Hematopoietic multipotent progenitor cell treated with erythropoietin and hydrocortisone succinate and interleukin-3 and kit ligand, for 8 days (in vitro differentiated cells): ENCODE results near the gene KRT33B.

Experiments
- DNase-seq: peaks from one replicate; pipeline ENCODE4 v3.0.0-alpha.2; 2015

Gene KRT33B

DNA sequence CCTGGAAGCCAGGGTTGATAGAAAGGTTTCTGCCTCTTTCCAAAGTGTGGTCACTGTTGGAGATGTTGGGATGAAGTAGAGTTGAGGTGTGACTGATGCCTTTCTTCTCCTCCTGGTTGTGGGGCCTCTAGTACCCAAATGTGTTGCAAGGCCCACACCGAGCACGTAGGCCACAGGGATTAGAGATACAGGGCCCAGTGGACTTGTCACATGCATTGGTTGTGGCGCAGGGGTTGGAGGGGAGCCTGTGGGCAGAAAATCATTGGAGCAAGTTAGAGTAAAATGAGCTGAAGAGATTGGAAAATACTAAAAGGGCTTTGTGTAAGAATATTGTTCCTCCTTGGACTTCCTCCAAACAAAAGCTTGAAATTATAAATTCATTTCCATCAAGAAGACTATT is 23.6 kb downstream of the KRT33B start:
- DNase-seq: no peak

DNA sequence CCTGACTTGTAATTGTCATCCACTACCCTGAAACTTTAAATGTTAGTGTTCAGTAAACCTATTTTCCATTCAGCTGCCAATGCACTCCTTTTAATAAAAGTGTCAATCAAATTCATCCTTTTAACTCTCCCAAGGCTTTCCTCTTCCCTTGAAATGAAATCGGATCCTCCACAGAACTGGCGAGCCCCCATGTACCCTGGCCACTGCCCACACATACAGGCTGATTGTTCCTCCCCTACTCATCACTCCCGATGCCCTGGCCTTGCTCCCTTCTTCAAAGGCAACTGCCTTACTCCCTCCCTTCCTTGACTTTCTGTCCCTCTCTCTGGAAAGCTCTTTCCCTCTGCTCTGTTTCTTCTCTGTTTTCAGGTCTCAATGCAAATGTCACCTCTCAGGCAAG is 26.6 kb downstream of the KRT33B start:
- no peak for DNase-seq

DNA sequence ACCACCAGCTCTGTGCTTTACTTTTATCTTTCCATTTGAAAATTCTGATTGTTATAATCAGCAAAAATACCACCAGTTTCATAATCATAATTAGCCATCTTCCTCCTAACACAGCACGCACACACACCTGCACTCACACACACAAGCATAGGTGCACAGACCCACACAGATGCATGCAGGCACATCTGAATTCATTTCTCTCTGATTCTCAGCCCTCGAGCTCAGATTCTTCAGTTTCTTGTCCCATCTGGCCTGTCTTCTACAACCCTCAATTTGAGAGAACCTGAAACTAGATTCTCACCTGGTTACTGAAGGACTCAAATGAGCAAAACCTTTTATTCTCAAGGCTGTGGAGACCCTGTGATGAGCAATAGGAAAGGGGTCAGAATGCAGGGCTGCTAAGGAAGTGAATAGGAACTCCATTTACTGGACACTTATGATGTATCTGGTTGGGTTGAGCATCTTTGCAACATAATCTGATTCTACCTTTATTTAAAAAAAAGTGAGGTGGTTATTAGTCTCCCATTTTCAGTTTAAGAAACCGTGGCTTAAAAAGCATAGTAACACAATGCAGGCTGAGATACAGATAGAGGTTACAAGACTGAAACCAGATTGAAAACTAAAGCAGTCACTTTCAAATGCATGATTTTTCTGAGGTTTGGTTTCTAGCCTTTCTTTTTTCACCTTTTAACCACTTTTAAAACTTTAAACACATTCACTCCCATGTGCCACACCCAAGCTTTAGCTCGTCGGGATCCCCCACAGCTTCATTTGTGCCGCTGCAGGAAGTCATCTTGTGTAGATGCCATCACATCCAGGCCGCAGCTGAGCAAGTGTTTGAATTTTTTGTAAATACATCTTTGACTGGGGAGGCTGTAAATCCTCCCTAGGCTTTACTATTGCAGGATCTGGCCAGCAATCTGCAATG is 28.4 kb downstream of the KRT33B start:
- DNase-seq: no peak

DNA sequence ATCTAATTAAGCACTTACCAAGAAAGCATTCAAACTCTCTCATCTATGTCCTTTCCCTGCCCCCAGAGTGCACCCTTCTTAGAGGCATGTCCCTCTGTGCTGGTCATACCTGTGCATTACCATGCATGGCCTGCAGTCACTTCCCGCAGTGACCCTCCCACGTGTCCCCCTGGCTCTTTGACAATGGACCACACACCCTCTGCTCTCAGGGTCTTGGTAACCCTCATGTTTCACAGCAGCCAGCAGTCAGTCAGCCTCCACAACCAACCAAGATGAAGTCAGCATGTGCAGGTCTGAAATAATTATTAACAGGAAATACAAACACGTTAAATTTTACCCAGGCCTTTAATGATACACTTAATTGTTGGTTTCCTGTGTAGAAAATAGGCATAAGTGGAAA is 29.1 kb downstream of the KRT33B start:
- DNase-seq: no peak

DNA sequence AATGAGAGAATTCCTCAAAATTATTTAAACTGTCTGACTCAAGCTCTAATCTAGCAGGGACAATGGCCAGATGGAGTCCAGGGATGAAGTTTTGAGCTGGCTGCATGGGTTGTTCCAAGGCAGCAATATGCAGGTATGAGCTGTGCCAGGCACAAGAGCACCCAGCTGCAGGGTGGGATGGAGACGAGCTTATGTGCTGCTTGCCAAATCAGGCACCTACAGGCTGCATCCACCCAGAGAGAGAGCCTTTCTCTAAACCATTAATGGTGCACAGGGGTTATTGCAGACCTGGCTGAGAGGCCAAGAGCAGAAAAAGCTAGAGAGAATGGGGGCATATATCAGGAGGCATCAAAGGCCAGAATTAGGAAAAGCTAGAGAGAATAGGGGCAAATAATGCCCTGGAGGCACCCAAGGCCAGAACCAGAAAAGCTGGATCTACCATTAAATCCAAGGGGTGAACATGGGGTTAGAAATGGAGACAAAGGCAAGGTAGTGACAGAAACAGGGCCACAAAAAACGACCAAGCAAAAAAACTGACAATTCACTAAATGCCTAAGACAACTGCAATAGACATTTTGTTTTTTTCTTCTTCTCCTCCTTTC is 29.9 kb downstream of the KRT33B start:
- DNase-seq: no peak

DNA sequence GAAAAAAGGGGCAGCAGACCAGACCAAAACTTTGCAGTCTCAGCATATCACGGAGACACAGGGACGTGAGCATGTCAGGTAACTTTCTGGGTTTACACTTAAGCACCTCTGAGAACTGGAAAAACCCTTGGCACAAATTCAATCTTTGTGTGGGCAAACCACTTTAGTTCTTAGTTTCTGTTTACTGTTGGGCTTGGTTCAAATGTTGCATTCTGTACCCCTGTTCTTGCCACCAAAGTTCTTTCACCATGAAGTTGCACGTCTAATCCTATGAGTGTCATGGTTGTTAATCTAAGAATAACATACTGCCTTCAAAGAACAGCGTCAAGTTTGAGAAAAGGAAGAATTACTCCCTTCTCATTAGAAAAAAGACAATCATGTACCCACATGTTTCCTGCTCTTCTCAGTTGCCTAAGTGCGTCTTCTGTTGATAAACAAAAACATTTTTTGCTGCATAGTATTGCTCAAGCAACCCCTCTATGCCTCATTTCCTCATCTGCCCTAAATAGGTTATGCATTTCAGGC is 30.6 kb downstream of the KRT33B start:
- no peak for DNase-seq

DNA sequence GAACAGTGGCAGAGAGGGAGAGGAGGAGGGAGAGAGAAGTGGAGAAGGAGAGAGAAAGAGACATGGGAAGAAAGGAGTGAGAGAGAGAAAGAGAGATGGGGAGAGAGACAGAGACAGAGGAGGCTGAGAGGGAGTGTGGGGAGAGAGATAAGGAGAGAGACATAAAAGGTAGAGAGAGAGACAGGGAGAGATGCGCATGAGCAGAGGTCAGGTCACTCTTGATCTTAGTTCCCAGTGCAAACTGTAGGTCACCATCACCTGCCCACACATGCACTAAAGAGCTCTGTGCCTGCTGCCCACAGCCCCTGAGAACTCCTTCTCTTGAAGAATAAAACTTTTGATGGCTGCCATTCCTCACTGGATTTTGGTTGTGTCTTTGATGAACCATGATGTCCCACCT is 33.9 kb downstream of the KRT33B start:
- DNase-seq: no peak

DNA sequence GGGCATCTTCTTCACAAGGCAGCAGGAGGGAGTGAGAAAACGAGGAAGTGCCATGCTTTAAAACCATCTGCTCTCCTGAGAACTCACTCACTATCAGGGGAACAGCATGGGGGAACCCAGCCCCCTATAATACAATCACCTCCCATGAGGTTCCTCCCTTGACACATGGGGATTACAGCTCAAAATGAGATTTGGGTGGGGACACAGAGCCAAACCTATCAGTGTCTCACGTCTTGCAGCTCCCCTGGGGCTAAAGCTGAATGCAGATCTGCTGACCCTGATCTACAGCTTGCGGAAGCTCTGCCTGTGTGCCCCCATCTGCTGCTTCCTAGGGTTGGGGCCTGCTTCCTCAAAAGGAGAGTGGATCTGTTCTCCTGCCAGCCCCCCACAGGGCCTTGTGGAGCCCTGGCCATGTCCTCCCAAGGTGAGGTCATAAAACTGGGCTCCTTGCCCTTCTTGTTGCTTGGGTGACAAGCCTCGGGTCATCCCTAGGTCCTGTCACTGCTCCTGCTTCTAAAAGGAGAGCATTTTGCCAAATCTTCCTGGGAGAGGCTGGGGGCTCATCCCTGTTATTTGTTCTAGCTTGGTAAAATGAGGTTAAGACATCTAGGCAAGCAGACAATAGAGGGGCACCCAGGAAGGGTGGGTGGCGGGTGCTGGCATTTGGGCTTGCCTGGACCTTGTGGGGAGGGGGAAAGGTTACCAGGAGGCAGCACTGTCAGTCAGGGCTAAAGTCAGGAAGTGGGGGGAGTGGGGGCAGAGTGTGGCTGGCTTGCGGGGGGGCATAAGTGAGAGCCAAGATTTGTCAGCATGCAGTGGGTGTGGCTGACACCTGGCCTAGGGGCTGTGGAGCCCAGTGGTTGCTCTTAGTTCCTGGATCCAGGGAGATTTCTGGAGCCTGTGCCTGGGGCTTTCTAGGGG is 35.0 kb downstream of the KRT33B start:
- no peak for DNase-seq

DNA sequence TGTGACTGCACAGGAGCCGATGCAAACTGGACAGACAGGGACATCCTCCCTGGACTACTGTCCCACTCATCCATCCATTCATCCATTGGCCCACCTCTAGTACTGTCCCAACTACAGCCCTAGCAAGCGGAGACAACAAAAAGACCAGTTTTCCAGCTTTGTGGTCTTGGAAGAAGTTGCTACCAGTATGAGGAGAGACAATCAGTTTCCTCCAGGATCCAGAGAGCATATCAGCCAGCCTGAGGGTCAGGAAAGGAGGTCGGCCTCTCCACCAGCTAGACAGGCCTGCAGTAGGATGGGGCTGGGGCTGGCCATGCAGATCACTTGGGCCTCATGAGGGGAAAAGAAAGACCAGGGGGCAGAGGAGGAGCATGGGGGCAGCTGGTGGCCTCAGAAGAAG is 35.8 kb downstream of the KRT33B start:
- DNase-seq: no peak

DNA sequence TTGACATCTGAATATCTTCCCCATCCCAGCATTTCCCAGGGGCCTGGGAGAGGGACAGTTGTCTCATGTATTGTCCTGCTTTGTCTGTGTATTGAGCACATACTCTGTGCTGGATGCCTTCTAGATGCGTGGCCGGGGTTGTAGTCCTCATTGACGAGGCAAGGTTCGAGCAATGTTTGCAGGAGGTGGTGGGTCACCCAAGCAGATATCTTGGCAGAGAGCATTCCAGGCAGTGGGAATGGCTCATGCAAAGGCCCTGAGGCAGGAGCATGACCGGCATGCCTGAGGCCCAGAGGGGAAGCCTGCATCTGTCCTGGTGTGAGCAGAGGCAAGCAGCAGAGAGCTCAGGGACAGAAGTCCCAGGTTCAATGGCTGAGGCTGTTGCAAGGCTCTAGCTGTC is 36.5 kb downstream of the KRT33B start:
- DNase-seq: no peak

DNA sequence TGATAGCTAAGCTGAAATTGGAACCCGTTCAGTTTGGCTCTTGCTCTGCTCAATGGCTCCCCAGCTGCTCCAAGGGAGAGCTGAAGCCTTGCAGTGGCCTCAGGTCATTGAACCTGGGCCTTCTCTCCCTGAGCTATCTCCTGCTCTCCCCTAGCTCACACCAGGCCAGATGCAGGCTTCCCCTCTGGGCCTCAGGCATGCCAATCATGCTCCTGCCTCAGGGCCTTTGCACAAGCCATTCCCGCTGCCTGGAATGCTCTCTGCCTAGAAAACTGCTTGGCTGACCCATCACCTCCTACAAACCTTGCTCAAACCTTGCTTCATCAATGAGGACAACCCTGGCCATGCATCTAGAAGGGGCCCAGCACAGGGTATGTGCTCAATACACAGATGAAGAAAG is 37.4 kb downstream of the KRT33B start:
- DNase-seq: no peak

DNA sequence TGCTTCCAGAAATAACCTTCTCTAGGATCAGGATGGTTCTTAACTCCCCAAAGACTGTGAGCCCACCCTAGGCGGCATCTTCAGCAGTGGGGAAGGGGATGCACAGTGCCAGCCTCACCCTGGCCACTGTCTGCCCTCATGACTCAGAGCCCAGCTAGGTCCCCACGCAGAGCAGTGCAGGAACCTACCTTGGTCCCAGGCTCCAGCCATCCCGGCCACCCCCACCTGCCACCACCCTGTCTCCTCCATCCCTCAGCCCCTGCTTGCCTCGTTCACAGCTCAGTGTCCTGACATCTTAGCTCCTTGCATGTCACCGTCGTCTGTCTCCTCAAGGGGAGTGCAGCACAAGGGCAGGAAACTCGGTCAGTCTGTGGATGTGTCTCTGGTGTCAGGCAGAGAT is 38.0 kb downstream of the KRT33B start:
- no peak for DNase-seq

DNA sequence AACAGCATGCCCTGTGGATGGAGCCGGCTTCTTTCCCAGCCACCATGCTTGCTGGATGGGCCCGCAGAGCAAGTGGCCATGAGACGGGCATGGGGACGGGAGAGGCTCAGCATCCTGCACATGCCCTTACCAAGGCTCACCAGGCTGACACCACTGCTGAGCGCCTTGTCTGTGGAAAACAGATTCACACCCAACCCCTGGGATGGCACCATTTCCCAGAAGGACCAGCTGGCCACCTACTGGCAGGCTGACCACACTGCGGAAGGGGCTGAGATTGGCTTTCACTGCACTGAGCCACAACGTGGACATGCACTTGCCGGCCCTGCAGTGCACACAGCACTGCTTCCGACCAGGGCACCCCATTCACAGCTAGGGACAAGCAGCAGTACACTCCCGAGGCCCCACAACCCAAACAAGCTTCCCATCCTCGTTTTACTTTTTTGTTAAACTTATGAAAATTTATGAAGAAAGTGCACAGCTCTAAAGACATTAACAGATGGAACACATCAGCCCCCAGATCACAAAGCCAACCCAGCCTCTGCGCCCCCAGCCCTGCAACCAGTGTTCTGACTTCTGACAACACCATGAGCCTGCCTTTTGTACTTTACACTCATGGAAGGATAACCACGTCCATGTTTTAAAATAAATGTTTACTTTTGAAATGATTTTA is 40.2 kb downstream of the KRT33B start:
- peak; percentile 43 for DNase-seq

DNA sequence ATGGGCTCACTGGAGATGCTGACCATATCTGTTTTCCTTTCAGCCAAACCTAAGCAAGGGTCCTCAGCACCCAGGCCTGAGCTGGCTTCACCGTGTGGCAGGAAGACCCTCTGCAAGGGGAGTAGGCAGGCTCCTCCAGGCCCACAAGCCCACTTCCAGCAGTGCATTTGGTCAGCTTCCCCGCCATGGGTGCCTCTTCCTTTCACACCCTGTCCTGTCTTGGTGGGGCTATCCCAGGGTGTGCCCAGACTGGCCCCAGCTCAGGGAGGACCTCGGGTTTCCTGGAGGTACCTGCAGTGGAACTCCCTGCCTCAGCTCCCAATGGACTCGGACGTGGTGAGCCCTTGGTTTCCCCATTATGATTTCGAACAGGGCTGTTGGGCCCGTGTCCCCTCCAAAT is 41.4 kb downstream of the KRT33B start:
- no peak for DNase-seq

DNA sequence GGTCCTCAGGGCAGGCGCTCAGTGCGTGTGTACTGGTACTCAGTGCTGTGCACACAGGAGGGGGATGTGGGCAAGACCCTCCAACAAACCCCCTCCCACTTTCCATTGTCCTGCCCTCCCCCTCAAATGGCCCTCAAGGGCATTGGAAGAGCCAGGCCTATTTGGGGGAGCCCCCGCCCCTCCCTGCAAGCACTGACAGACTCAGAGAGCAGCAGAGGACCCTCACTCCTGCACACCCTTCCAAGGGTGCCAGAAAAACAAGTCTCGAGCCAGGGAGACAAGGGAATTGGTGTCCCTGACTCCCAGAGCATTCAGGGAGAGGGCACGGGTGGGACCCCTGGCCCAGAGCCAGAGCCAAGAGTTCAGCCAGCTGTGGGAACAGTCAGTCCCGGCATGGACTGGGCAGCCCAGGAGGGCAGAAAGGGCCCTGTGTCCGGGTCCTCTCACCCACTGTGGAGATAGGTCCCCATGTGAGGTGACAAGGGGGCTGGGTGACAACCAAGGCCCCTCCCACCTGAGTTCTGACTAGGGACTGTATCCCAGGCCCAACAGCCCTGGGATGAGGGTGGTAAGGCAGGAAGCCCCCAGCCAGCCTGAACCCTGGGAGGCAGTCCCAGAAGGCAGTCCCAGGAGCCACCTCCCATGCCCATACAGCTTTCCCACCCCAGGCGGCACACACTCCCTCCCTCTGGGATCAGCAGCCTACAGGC is 42.0 kb downstream of the KRT33B start:
- DNase-seq: no peak

DNA sequence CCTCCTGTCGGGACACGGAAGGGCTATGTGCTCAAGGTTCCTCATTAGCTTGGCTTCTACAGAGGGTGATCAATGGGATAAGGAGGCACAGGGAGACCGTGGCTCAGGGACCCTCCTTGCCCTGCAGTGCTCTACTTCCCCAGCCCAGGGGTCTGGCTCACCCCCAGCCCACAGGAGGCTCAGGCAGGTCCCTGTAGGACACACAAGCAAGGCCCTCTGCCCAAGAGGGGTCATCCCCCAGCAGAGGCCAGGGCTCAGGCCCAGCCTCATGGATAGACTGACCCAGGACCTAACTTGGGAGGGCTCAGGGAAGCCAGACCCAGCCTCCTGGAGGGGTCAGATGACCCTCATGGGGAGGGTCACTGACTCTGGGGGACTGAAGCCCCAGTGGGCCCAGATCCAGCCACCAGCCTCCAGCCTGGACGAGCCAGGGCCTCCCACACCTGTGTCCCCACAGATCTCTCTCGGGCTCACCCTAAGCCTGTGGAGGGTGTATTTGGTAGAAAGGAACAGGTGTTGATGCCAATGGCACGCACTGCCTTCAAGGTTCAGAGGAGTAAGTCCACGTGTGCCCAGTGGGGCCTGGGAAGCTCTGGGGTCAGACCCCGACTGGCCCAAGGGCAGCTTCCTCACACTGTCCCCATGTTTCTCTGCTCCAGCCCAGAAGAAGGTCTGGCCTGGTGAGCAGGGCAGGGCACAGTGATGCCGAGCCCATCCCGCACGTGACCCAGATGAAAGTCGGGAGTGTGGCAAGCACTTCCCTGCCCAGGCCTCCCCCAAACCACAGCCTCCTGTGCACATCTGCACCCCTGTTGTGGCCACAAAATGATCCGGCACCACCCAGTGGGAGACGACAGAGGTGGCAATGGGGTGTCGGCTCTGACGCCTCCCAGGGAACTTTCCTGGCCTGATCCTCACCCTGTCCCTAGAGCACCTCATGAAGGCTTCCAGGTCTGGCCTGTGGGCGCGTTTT is 43.2 kb downstream of the KRT33B start:
- DNase-seq: no peak

DNA sequence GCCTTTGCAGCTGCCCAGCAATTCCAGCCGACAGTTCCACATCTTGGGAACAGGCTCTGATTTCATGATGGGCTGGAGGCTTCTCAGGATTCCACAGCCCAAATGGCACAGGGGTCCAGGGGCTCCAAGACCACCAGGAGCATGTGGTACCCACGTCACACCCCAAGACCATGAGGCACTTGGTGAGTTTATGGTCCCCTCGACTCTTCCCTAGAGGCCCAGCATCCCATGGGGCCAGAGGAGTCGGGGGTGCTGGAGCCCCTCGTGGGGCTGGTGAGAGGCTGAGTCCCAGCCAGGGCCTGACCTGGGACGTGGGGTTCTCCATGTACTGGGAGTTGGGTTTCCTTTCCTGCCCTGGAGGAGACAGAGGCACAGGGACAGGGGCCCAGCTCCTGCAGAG is 44.0 kb downstream of the KRT33B start:
- DNase-seq: no peak

DNA sequence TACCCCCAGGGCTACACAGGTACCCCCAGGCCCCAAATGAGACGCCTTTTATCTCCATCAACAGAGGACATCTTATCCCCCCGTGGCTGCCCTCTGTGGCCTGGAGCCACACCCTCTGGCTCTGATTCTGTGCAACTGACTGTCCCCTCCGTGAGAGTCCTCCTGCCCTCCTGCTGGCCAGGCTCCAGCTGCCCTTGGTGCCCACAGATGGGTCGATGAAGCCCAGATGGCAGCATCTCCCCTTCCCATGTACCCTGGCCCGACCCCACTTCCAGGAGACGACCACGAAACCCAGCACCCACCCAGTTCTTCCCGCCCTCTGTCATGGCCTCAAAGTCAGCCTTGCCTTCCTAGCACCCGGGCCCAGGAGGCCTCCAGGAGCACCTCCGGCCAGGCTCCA is 44.5 kb downstream of the KRT33B start:
- DNase-seq: no peak

DNA sequence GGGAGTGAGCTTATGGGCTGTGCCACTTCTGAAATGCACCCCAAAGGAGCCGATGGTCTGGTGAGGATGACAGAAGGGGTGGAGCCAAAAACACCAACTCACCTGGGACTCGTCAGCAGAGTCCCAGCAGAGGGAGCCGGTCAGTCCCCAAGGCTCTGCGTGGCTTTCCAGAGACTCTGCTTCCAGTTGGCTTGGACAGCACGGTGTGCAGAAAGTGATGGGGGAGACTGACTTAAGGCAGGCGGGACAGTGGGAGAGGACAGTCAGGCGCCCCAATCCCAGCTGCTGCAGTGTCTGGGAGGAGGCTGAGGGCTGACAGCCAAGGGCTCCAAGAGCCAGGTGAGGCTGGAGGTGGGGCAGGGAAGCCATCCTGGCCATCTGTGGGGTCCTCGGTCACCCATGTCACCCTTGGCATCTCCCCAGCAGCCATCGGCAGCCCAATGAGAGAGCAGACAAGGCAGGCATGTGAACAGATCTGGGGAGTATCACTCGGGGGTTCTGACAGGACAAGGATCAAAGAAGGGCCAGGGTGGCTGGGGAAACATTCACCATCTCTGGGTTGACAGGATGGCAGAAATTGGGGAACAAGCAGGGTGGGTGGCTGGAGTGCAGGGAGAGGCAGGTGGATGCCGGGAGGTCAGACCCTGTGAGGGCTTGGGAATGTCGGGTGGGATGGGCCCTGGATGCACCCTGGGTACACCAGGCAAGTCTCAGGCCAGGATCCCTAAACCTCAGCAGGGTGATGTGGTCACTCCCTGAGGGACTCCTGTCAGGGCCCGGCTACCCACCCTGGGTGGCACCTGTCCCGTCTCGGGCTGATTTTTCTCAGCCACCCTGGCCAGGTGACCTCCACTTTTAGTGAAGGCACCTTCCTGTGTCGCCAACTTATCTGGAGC is 45.2 kb downstream of the KRT33B start:
- DNase-seq: no peak
